Activated CD4-positive, alpha-beta T cell treated with anti-CD3 and anti-CD28 coated beads, Interleukin-2, amount 50 U/mL, for 16 hours (primary cell): ENCODE results near the gene GALNT6.
A peak's percentile ranks its signal among the peaks of the same experiment; 100 is the strongest.
"Not testable (repeated sequence)": the region's sequence is repeated elsewhere in the genome, so short reads cannot be mapped to it uniquely, and the experiment has no call there.

Source experiments
- DNase-seq: peaks from one replicate; pipeline ENCODE4 v3.0.0-alpha.2; 2020

GALNT6 gene

GRCh38 chr12:51348116-51348515, 43.1 kb downstream of the GALNT6 start:
- DNase-seq: no peak

- no peak for DNase-seq
These were observed 44.6 kb downstream of the GALNT6 start, which contains the start of gene CELA1 for GRCh38 chr12:51346581-51346980. CELA1 (minus strand) TSS chr12:51346679; CDS start chr12:51346638, 41 bp downstream.

GRCh38 chr12:51345681-51346080, 45.5 kb downstream of the GALNT6 start:
- DNase-seq: no peak

GRCh38 chr12:51343201-51343600, 48.0 kb downstream of the GALNT6 start:
- DNase-seq: no peak

- DNase-seq: no peak
These were observed 48.8 kb downstream of the GALNT6 start for GRCh38 chr12:51342416-51342815.

- peak; percentile 76 for DNase-seq
These were observed 49.8 kb downstream of the GALNT6 start for GRCh38 chr12:51341251-51342007.

- DNase-seq: no peak
These were observed 51.5 kb downstream of the GALNT6 start for GRCh38 chr12:51339750-51340149.

- not testable (repeated sequence) for DNase-seq
These were observed 53.9 kb downstream of the GALNT6 start for GRCh38 chr12:51337336-51337735.

GRCh38 chr12:51335931-51336330, 55.3 kb downstream of the GALNT6 start:
- DNase-seq: no peak

GRCh38 chr12:51334764-51335163, 56.4 kb downstream of the GALNT6 start:
- DNase-seq: no peak

GRCh38 chr12:51333536-51333935, 57.7 kb downstream of the GALNT6 start:
- DNase-seq: no peak

- no peak for DNase-seq
These were observed 61.0 kb downstream of the GALNT6 start for GRCh38 chr12:51330186-51330585.

GRCh38 chr12:51329742-51330141, 61.5 kb downstream of the GALNT6 start:
- DNase-seq: peak; percentile 24

GRCh38 chr12:51328587-51328986, 62.6 kb downstream of the GALNT6 start:
- DNase-seq: no peak

GRCh38 chr12:51326698-51327439, 64.3 kb downstream of the GALNT6 start:
- peak; percentile 58 for DNase-seq

- no peak for DNase-seq
These were observed 66.3 kb downstream of the GALNT6 start for GRCh38 chr12:51324953-51325352.

- DNase-seq: peak; percentile 79
These were observed 67.0 kb downstream of the GALNT6 start, which contains the start of gene BIN2 for GRCh38 chr12:51323966-51324895. BIN2 (minus strand) TSS chr12:51324174; CDS start chr12:51324102, 72 bp downstream.

- DNase-seq: peak; percentile 59
These were observed 67.8 kb downstream of the GALNT6 start for GRCh38 chr12:51323317-51323960.

- peak; percentile 46 for DNase-seq
These were observed 68.8 kb downstream of the GALNT6 start for GRCh38 chr12:51322452-51322851.

- DNase-seq: no peak
These were observed 69.3 kb downstream of the GALNT6 start for GRCh38 chr12:51321882-51322281.

GRCh38 chr12:51320695-51321320, 70.4 kb downstream of the GALNT6 start:
- DNase-seq: peak; percentile 11

GRCh38 chr12:51320311-51320694, 70.9 kb downstream of the GALNT6 start:
- DNase-seq: no peak
